Ishikawa (cell line): ENCODE measurements around the gene ALOX15.

Experiments used
- EP300 ChIP-seq: IDR thresholded peaks from 2 replicates; pipeline ENCODE4 v1.6.1; 2012; ENCODE audit warnings: borderline replicate concordance
- RAD21 ChIP-seq: IDR thresholded peaks from 2 replicates; pipeline ENCODE4 v1.6.1; 2012; ENCODE audit warnings: low read depth
- TAF1 ChIP-seq: IDR thresholded peaks from 2 replicates; pipeline ENCODE4 v1.6.1; 2012; ENCODE audit warnings: low read depth, mild to moderate bottlenecking
- TEAD4 ChIP-seq: IDR thresholded peaks from 2 replicates; pipeline ENCODE4 v1.6.1; 2012
- YY1 ChIP-seq: IDR thresholded peaks from 2 replicates; pipeline ENCODE4 v1.6.1; 2012; ENCODE audit warnings: low read depth
- TF ChIP-seq, protein P1 (sequence below): IDR thresholded peaks from 2 replicates; pipeline ENCODE4 v1.6.1; 2012
- TF ChIP-seq, protein P2 (sequence below): IDR thresholded peaks from 2 replicates; pipeline ENCODE4 v1.6.1; 2012; ENCODE audit warnings: low read depth, mild to moderate bottlenecking

DNA sequence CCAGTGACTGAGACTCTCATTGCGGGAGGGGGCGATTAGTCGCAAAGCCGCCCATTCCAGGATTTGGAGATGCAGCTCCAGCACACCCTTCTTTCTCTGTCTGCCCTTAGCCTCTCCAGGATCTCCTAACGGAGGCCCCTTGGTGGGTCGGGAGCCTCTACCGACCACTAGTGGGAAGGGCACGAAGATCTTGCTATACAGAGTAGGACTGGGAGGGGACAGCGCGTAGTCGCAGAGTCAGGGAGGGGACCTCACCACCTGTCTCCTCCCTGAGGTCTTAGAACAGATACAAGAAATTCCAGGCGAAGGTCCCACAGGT lies 57.7 kb downstream of the ALOX15 start:
- TF ChIP-seq TAF1: no peak
- TF ChIP-seq, protein P1, sequence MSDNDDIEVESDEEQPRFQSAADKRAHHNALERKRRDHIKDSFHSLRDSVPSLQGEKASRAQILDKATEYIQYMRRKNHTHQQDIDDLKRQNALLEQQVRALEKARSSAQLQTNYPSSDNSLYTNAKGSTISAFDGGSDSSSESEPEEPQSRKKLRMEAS: no peak
- no peak for TF ChIP-seq TEAD4
- TF ChIP-seq EP300: no peak
- no peak for TF ChIP-seq RAD21
- TF ChIP-seq, protein P2, sequence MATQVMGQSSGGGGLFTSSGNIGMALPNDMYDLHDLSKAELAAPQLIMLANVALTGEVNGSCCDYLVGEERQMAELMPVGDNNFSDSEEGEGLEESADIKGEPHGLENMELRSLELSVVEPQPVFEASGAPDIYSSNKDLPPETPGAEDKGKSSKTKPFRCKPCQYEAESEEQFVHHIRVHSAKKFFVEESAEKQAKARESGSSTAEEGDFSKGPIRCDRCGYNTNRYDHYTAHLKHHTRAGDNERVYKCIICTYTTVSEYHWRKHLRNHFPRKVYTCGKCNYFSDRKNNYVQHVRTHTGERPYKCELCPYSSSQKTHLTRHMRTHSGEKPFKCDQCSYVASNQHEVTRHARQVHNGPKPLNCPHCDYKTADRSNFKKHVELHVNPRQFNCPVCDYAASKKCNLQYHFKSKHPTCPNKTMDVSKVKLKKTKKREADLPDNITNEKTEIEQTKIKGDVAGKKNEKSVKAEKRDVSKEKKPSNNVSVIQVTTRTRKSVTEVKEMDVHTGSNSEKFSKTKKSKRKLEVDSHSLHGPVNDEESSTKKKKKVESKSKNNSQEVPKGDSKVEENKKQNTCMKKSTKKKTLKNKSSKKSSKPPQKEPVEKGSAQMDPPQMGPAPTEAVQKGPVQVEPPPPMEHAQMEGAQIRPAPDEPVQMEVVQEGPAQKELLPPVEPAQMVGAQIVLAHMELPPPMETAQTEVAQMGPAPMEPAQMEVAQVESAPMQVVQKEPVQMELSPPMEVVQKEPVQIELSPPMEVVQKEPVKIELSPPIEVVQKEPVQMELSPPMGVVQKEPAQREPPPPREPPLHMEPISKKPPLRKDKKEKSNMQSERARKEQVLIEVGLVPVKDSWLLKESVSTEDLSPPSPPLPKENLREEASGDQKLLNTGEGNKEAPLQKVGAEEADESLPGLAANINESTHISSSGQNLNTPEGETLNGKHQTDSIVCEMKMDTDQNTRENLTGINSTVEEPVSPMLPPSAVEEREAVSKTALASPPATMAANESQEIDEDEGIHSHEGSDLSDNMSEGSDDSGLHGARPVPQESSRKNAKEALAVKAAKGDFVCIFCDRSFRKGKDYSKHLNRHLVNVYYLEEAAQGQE: no peak
- no peak for TF ChIP-seq YY1
